GM21529 (cell line): ENCODE results near the gene SLC2A11.

Experiments
- ATAC-seq: cut with Tn5 transposase; IDR thresholded peaks from one replicate; pipeline ENCODE4 v1.9.1; 2021; ENCODE audit not compliant: unreplicated experiment

Gene SLC2A11

GRCh38 chr22:23831781-23832180 lies 25.9 kb upstream of the SLC2A11 start:
- no peak for ATAC-seq

DNA sequence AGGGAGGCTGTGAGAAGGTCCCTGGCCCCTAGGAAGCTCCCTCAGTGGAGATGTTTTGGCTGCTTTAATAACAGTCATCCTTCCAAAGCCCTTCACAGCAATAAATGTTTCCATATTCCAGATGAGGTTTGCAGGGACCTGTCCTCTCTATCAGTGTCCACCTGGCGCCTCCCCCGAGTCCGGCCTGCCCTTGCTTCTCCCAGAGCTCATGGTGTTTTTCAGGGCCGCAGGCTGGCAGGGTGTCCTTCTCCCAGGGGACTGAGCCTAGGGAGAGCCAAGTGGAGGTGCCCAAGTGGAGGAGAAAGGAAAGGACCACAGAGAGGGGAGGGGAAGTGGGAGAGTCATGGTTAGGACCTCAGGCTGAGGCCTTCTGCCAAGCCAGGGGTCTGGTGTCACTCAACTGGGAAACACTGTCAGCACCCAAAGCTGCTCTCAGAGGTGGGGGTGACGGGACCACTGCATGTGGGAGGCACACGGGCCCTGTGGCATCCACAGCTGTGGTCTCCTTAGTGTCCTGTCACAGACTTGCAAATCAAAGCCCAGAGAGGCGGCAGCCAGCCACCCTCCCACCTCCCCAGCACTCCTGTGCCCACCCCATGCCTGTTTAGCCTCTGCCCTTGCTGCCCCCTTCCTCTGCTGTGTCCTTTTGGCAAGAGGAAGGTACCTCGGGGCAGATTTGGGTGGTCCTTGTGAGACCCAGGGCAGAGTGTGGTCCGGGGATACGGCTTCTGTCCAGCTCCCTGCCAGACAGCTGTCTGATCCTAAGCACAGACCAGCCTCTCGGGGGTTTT lies 25.3 kb upstream of the SLC2A11 start:
- no peak for ATAC-seq

DNA sequence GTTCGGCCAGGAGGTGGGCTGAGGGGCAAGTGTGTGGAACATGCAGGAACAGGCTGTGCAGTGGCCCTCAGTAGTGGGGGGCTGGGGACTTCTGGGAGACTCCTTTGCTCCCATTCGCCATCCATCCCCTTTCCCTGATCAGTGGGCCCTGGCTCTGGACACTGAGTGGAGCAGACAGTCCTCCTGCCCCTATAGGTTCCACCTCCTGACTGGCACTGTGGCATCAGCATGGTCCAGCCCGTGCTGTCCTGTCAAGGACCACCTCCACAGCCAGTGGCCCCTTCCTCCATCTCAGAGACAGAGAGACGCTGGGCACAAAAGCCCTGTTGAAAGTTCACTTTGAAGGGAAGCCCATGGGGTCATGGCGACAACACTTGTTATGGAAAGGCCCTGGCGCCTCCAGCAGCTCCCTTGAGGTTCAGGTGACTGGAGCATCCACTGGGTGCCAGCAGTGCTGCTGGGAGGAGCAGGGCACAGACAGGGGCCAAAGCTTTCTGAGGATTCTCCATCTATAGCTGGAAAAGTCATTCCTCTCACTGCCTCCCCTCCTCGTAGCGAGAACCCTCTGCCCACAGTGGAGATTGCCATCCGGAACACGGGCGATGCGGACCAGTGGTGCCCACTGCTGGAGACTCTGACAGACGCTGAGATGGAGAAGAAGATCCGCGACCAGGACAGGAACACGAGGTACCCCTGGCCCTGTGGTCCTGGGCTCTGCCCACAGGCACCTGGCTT lies 24.5 kb upstream of the SLC2A11 start:
- no peak for ATAC-seq

DNA sequence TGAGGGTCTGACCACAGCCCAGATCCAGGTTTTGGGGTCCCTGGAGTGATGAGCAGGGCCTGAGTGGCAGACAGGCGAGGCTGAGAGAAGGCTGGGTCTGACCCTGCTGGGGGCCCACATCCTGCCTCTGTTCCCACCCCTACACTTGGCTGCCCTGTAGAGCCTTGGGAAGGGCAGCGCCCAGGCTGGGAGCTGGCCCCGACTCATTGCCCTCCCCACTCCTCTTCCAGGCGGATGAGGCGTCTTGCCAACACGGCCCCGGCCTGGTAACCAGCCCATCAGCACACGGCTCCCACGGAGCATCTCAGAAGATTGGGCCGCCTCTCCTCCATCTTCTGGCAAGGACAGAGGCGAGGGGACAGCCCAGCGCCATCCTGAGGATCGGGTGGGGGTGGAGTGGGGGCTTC lies 23.8 kb upstream of the SLC2A11 start:
- no peak for ATAC-seq

DNA sequence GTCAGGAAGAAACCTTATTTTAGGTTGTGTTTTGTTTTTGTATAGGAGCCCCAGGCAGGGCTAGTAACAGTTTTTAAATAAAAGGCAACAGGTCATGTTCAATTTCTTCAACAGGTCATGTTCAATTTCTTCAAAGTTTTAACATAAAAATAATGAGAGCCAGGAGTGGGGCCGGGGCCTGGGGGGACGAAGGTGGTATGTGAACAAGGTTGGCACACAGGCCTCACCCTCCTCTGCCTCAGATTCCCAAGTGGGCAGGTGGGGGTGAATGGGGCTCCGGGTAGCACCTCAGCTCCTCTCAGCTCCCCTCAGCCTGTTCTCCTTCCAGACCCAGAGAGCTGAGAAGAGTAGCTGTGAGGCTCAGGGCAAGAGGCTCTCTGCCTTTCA lies 23.3 kb upstream of the SLC2A11 start:
- no peak for ATAC-seq

- ATAC-seq = no peak
Observed at GRCh38 chr22:23834793-23835483, 22.7 kb upstream of the SLC2A11 start.

GRCh38 chr22:23835484-23836144 lies 22.1 kb upstream of the SLC2A11 start:
- ATAC-seq = no peak

GRCh38 chr22:23836281-23836680 lies 21.4 kb upstream of the SLC2A11 start:
- no peak for ATAC-seq

- no peak for ATAC-seq
Observed at GRCh38 chr22:23836692-23837495, 20.8 kb upstream of the SLC2A11 start.

GRCh38 chr22:23837496-23837859 lies 20.2 kb upstream of the SLC2A11 start:
- no peak for ATAC-seq

GRCh38 chr22:23837911-23838680 lies 19.6 kb upstream of the SLC2A11 start:
- ATAC-seq = peak; percentile 5

DNA sequence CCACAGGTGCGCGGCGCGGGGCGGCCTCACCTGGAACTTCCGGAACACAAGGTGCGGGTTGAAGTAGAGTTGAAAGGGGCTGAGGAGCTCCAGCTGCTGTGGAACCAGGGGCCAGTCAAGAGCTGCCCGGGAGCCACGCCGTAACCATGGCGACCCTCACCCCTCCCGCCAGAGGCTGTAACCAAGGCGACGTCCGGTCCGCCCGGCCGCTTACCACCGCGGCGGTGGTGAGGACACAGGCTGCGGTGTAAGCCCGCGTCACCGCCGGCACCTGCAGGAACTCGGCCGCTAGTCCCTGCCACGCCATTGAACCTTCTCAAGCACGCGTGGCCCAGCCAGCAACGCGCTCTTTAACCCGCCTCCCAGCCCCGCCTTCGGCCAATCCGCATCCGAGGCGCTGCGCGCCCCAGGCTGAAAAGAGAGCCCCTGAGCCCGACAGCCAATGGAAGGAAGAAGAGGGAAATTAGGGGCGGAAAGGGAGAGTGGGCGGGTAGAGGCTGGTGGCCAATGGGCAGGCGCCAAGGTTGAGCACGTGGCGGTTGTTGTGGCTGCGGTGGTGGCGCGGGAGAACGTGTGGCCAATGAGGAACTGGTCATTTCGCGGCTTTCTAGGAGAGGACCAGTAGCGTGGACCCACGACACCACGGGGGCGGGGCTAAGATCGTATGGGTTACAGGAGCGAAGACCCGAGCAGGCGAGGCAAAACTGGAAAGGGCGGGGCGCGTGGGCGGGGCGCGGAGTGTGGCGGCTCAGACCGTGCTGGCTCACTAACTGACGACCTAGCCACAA lies 18.8 kb upstream of the SLC2A11 start, which contains the start of gene DERL3:
Gene DERL3, minus strand, starts transcription at position 326 of the 788 bp plus-strand sequence. Its CDS starts 19 bp downstream, at position 307.
- ATAC-seq = peak; percentile 76

DNA sequence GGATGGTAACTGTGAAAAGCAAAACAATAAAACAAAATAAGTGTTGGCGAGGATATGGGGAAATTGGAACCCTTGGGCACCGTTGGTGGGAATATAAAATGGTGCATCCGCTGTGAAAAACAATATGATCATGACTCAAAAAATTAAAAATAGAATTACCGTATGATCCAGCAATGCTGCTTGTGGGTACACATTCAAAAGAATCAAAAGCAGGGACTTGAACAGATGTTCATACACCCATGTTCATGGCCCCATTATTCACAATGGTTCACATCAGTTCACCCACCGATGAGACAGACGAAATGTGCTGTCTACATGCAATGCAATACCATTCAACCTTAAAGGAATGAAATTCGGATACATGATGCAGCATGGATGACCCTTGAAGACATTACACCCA lies 17.6 kb upstream of the SLC2A11 start:
- ATAC-seq = no peak

DNA sequence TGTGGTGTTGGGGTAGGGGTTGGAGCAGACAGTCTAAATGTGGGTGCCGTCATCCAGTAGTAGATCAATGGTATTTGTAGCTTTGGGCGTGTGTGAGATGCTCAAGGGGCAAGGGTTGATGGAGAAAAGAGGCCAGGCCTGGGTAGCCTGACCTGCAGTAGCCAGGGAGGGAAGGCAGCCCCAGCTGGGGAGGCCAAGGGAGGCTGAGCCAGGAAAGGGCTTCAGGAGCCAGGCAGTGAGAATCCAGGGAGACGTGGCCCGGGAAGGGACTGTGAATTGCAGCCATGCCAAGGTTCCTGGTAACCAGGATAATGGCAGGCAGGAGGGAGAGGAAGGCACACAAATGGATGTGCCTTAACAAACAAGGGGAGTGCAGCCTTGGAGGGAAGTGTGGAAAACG lies 16.4 kb upstream of the SLC2A11 start:
- no peak for ATAC-seq

- no peak for ATAC-seq
Observed at GRCh38 chr22:23841736-23842445, 15.8 kb upstream of the SLC2A11 start.

DNA sequence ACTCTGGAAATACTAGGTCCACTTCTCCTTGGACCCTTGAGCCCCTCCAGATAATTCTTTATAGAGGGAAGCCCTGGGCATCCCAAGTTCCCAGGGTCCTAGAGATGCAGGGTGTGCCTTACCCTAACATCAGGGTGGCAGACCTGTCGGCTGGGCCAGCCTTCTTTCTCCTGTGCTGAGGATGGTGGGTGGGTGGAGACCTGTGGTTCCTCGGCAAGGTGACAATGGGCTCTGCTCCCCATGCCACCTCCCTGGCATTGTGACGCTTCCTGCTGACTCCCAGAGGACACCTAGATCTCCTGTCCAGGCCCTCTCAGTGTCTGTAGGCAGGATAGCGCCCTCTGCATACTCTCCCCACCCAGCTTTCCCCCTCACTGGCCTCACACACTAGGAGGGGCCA lies 15.1 kb upstream of the SLC2A11 start:
- ATAC-seq = no peak

- peak; percentile 5 for ATAC-seq
Observed at GRCh38 chr22:23844739-23845202, 12.9 kb upstream of the SLC2A11 start.
